ENCODE measurements around the gene USP47.

Gene USP47

DNA sequence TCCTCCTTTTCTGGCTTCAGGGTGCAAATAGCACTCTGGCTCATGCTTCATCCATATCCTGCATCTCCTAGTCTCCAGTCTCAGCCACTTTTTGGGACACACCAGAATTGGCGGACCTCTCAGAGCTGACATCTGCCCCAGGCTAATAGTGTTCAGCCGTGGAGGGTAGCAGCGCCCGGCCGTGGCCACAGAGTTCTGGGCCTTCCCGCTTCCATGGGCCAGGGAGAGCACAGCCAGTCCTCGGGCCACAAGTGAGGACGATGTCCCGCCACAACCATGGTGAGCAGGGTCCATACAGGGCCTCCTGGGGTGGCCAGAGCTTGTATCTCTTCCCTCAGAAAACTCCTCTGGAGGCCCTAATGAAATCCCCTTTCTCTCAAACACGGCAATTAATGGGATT lies 140.7 kb downstream of the USP47 start:
- no peak for TF ChIP-seq POLR2A (IDR thresholded peaks at IDR 0.05; ENCODE audit: extremely low read depth, insufficient read length)
- TF ChIP-seq MYC (IDR thresholded peaks at IDR 0.05; ENCODE audit: low read depth, low read length): no peak
- TF ChIP-seq, protein P1, sequence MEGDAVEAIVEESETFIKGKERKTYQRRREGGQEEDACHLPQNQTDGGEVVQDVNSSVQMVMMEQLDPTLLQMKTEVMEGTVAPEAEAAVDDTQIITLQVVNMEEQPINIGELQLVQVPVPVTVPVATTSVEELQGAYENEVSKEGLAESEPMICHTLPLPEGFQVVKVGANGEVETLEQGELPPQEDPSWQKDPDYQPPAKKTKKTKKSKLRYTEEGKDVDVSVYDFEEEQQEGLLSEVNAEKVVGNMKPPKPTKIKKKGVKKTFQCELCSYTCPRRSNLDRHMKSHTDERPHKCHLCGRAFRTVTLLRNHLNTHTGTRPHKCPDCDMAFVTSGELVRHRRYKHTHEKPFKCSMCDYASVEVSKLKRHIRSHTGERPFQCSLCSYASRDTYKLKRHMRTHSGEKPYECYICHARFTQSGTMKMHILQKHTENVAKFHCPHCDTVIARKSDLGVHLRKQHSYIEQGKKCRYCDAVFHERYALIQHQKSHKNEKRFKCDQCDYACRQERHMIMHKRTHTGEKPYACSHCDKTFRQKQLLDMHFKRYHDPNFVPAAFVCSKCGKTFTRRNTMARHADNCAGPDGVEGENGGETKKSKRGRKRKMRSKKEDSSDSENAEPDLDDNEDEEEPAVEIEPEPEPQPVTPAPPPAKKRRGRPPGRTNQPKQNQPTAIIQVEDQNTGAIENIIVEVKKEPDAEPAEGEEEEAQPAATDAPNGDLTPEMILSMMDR (IDR thresholded peaks at IDR 0.05; ENCODE audit: low read depth, low read length): no peak
- TF ChIP-seq, protein P2, sequence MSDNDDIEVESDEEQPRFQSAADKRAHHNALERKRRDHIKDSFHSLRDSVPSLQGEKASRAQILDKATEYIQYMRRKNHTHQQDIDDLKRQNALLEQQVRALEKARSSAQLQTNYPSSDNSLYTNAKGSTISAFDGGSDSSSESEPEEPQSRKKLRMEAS (IDR thresholded peaks at IDR 0.05; ENCODE audit: low read depth, low read length): no peak
- DNase-seq (ENCODE audit: low read depth): no peak
- no peak overlapping the region for H3K4me3 ChIP-seq (ENCODE audit: low read depth, low read length)

DNA sequence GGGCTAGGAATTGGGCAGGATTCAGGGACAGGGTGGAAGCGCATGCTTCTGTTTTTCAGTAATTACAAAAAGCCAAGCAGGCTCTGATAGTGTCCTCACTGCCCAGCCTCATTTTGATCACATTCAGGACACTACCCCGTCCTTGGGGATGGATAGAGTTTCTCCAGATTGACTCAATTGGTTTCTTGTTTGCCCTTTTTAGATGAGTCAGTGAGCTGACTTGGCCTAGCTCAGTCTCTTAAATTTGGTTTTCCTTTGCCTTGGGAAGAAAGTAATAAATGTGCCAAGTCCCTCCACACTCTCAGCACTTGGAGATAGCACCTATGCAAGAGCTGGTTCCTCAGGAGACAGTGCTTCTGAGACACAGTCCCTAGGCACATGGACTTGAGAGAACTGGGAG lies 141.2 kb downstream of the USP47 start:
- H3K4me3 ChIP-seq (ENCODE audit: low read depth, low read length): no peak overlapping the region
- TF ChIP-seq, protein P2 (IDR thresholded peaks at IDR 0.05; ENCODE audit: low read depth, low read length): no peak
- no peak for DNase-seq (ENCODE audit: low read depth)

DNA sequence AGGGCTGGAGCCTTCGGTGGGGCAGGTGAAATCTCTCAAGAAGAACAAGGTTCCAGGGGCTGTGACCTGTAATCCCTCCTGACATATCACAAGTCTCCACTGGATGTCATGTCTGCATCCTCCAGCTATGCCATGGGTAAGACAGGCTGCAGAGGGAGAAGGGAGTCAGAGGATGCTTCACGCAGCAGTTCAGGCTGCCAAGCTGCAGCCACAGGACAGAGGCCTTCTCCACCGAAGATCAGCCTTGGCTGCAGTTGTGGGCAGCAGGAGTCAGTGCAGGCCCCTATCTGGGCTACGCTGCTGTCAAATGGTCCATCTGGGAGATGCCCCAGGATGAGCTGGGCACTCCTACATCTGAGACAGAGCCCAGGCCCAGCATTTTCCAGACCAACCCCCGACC lies 141.7 kb downstream of the USP47 start:
- TF ChIP-seq, protein P2 (IDR thresholded peaks at IDR 0.05; ENCODE audit: low read depth, low read length): no peak
- TF ChIP-seq MYC (IDR thresholded peaks at IDR 0.05; ENCODE audit: low read depth, low read length): no peak
- TF ChIP-seq POLR2A (IDR thresholded peaks at IDR 0.05; ENCODE audit: extremely low read depth, insufficient read length): no peak
- TF ChIP-seq, protein P1 (IDR thresholded peaks at IDR 0.05; ENCODE audit: low read depth, low read length): no peak
- DNase-seq (ENCODE audit: low read depth): no peak
- no peak overlapping the region for H3K4me3 ChIP-seq (ENCODE audit: low read depth, low read length)

DNA sequence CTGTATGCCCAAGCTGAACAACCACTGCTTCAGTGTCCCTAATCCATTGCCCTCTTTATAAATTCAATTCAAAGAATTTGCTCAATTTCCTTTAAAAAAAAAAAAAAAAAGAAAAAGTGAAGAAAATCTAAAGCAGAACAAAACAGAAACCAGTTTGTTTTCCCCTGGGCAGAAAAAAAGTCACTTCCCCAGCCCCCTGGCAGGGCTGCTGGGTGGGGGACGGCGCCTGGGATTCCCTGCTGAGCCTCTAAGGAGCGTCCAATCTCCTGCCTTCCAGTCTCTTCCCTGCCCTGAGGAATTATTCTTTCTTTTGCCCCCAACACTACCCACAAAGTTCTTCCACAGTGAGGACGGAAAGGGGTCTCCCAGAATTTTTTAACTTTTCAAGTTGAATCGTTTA lies 142.8 kb downstream of the USP47 start:
- H3K4me3 ChIP-seq (ENCODE audit: low read depth, low read length): no peak overlapping the region
- DNase-seq (ENCODE audit: low read depth): no peak
- TF ChIP-seq MYC (IDR thresholded peaks at IDR 0.05; ENCODE audit: low read depth, low read length) (no peak), POLR2A (IDR thresholded peaks at IDR 0.05; ENCODE audit: extremely low read depth, insufficient read length) (no peak)
- TF ChIP-seq, protein P1 (IDR thresholded peaks at IDR 0.05; ENCODE audit: low read depth, low read length): no peak
- TF ChIP-seq, protein P2 (IDR thresholded peaks at IDR 0.05; ENCODE audit: low read depth, low read length): no peak

DNA sequence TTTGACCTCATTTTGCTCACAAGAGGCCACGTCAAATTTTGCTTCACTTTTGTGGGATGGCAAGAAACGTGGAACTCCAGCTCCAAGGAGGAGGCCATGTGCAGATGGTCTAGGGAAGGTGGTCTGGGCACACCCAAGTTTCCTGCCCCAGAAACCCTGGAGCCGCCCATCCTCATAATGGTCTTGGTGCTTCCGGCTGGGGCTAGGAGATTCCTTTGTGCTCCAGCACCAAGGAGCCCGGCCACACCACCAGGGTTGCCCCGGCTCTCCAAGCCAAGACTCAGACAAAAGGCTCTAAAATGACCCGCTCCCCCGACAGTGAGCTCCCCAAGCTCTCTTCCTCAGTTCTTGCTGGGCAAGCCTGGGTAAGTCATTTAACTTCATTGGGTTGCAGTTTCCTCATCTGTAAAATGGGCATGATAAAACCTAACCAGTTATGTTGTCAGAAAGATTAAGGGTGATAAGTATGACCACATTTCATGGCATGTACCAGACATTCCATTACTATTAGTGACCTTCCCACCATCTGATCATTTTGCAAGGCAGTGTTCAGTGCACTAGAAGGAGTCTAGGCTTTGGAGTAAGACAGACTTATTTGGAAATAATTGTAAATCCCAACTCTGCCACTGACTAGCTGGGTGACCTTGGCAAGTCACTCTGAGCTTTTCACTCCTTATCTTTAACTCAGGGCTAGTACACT lies 143.4 kb downstream of the USP47 start:
- TF ChIP-seq, protein P2 (IDR thresholded peaks at IDR 0.05; ENCODE audit: low read depth, low read length): no peak
- TF ChIP-seq, protein P1 (IDR thresholded peaks at IDR 0.05; ENCODE audit: low read depth, low read length): no peak
- TF ChIP-seq POLR2A (IDR thresholded peaks at IDR 0.05; ENCODE audit: extremely low read depth, insufficient read length) (no peak), MYC (IDR thresholded peaks at IDR 0.05; ENCODE audit: low read depth, low read length) (no peak)
- H3K4me3 ChIP-seq (ENCODE audit: low read depth, low read length): no peak overlapping the region
- DNase-seq (ENCODE audit: low read depth): no peak

DNA sequence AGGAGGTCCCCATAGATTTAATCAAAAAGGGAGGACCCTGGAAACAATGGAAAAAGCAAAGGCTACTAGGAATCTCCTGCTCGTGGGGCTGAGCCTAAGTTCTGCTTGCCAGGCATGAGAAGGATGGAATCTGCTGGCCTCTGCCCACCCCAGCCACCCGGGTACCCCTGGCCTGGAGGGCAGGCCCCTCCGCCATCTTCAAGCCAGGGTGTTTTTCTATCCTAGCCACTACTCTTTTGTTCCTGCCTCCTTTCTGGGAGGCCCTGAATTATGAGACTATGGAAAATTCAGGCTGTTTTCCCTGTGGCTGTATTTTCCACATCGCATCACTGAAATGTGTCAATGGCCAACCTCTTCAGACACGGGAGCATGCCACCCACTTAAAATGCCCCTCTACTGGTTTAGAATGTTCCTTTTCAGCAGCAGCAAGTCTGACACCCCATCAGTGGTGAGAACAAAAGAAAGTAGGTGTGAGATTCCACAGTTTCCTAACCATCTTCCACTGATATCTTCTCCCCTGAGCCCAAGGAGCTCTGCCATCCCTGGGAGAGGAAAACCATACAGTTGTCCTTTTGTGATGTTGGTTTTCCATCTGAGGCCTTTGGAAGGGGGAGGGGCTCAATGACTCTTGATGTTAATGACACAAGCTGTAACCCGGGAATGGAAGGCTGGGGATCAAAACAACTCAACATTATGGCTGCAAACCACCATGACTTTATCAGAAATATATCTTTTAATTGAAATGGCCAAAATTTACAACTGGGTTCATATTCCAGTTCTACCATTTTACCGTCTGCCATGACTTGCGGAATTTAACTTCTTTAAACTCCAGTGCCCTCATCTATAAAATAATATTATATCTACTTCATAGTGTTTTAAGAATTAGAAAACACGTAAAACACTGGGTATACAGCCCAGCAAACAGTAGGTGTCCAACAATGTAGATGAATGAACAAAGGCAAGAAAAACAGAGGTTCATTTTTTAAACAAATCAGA lies 144.5 kb downstream of the USP47 start:
- no peak for DNase-seq (ENCODE audit: low read depth)
- H3K4me3 ChIP-seq (ENCODE audit: low read depth, low read length): no peak overlapping the region
- TF ChIP-seq, protein P2 (IDR thresholded peaks at IDR 0.05; ENCODE audit: low read depth, low read length): no peak
